GM12878 (cell line): Measurements from ENCODE around the gene PCIF1. TPM values are rescaled to one million over a fixed set of nuclear protein-coding genes. Genes with fewer than 3 reads are reported as not detected.

Source experiments
- ATAC-seq: fragments of 200-7000 bp; cut with Tn5 transposase; 3 replicates; pipeline ENCODE4 v1.9.1; 2020; ENCODE audit warnings: mild to moderate bottlenecking, moderate library complexity
- BruUV-seq: library from RNA; stranded (reverse); fragments of 400-500 nt; replicated peaks from 2 replicates; lab custom pipeline; 2021; lab: Mats Ljungman, UMichigan
- CTCF ChIA-PET: fragments of 300-600 bp; sonication (Branson Sonifier 250); formaldehyde crosslinking; extraction: SDS; loops from one replicate; lab custom pipeline; 2021; ENCODE audit warnings: inconsistent platforms; lab: Yijun Ruan, JAX
- POLR2A ChIA-PET: fragments of 350-600 bp; formaldehyde crosslinking; extraction: SDS; loops from one replicate; lab custom pipeline; 2021; ENCODE audit warnings: inconsistent platforms; lab: Charles Lee
- RAD21 ChIA-PET: fragments of 300-600 bp; sonication (Branson Sonifier 250); formaldehyde crosslinking; loops from one replicate; lab custom pipeline; 2023; ENCODE audit warnings: antibody characterized with exemption; ENCODE audit not compliant: unreplicated experiment; lab: Charles Lee
- SMC1A ChIA-PET: fragments of 300-600 bp; sonication (Branson Sonifier 250); formaldehyde crosslinking; loops from one replicate; lab custom pipeline; 2023; ENCODE audit not compliant: unreplicated experiment, uncharacterized antibody; lab: Charles Lee
- DNase-seq: peaks from one replicate; pipeline ENCODE4 v3.0.0-alpha.2; 2011; ENCODE audit warnings: low read depth, low spot score
- FAIRE-seq: peaks from 3 replicates; lab custom pipeline; 2011; peaks lifted over from hg19 to GRCh38; lab: Jason Lieb, UNC
- H2AFZ ChIP-seq: 2 replicates; pipeline ENCODE4 v1.6.0; 2011; ENCODE audit warnings: low read depth, low read length, control low read depth; ENCODE audit not compliant: control insufficient read depth
- H3K27ac ChIP-seq: 2 replicates; pipeline ENCODE4 v1.5.1; 2011; ENCODE audit warnings: control low read depth; ENCODE audit not compliant: control insufficient read depth, insufficient read depth
- H3K27me3 ChIP-seq, 2 experiments: replicated peaks in 1 of 2; 2 replicates each; pipeline versions ENCODE4 v1.6.0 to v1.6.1; 2011; ENCODE audit warnings: low read length in 1 of 2; ENCODE audit not compliant: control insufficient read depth in 2 of 2, insufficient read depth in 2 of 2
- H3K36me3 ChIP-seq, 2 experiments: 2 replicates each; pipeline ENCODE4 v1.5.1; 2011; ENCODE audit warnings: low read length in 1 of 2; ENCODE audit not compliant: control insufficient read depth in 2 of 2, insufficient read depth in 2 of 2
- H3K4me1 ChIP-seq: 2 replicates; pipeline ENCODE4 v1.6.1; 2011; ENCODE audit warnings: mild to moderate bottlenecking, low read length, moderate library complexity, mixed read lengths; ENCODE audit not compliant: control insufficient read depth, insufficient read depth
- H3K4me2 ChIP-seq: 2 replicates; pipeline ENCODE4 v1.6.0; 2011; ENCODE audit warnings: control low read depth; ENCODE audit not compliant: control insufficient read depth, insufficient read depth
- H3K4me3 ChIP-seq: fragments of 200-600 bp; sonication (generic); 2 replicates; pipeline ENCODE4 v1.5.1; 2016
- H3K79me2 ChIP-seq: 2 replicates; pipeline ENCODE4 v1.6.0; 2011; ENCODE audit warnings: low read length; ENCODE audit not compliant: control insufficient read depth, insufficient read depth
- H3K9ac ChIP-seq: 2 replicates; pipeline ENCODE4 v1.8.0; 2011; ENCODE audit warnings: low read length, control low read depth, mixed read lengths; ENCODE audit not compliant: control insufficient read depth, insufficient read depth
- H3K9me3 ChIP-seq: replicated peaks from 3 replicates; pipeline ENCODE4 v1.5.1; 2011; ENCODE audit warnings: mild to moderate bottlenecking, low read length; ENCODE audit not compliant: control insufficient read depth, insufficient read depth
- H4K20me1 ChIP-seq: 2 replicates; pipeline ENCODE4 v1.6.0; 2011; ENCODE audit not compliant: control insufficient read depth, insufficient read depth
- CEBPB ChIP-seq, 2 experiments: fragments of 150-350 bp in 1 of 2; IDR thresholded peaks; 2 replicates each; pipeline ENCODE4 v1.6.1; 2012 to 2014; ENCODE audit warnings: low read depth in 2 of 2, low read length in 2 of 2, borderline replicate concordance in 1 of 2, inconsistent platforms in 1 of 2
- CTCF ChIP-seq, 3 experiments: IDR thresholded peaks in 2 of 3; conservative IDR thresholded peaks in 1 of 3; 2 replicates each; pipeline ENCODE4 v1.5.1; 2011; ENCODE audit warnings: low read depth in 3 of 3, low read length in 3 of 3, mild to moderate bottlenecking in 3 of 3, control low read depth in 2 of 3, moderate library complexity in 2 of 3, inconsistent platforms in 1 of 3, mixed read lengths in 1 of 3; ENCODE audit not compliant: control insufficient read depth in 2 of 3, insufficient read depth in 1 of 3; ENCODE audit errors: extremely low read depth in 1 of 3
- E2F4 ChIP-seq: IDR thresholded peaks from 2 replicates; pipeline ENCODE4 v1.6.1; 2012; ENCODE audit warnings: low read depth, low read length, improper control_type of control experiment
- ELK1 ChIP-seq: IDR thresholded peaks from 2 replicates; pipeline ENCODE4 v1.6.1; 2012; ENCODE audit warnings: low read depth, low read length, improper control_type of control experiment
- ETV6 ChIP-seq, 2 experiments: fragments of 450-650 bp in 1 of 2; IDR thresholded peaks in 1 of 2; conservative IDR thresholded peaks in 1 of 2; 2 replicates each; pipeline ENCODE4 v1.6.1; 2014; ENCODE audit warnings: antibody characterized with exemption in 1 of 2, borderline replicate concordance in 1 of 2, low read depth in 1 of 2, mild to moderate bottlenecking in 1 of 2, moderate library complexity in 1 of 2
- EZH2 ChIP-seq: IDR thresholded peaks from 2 replicates; pipeline ENCODE4 v1.6.1; 2012; ENCODE audit warnings: low read depth, mild to moderate bottlenecking, control low read depth, inconsistent platforms, low read length, borderline replicate concordance; ENCODE audit not compliant: control insufficient read depth
- GATAD2B ChIP-seq: fragments of 450-650 bp; conservative IDR thresholded peaks from 2 replicates; pipeline ENCODE4 v1.6.1; 2017; ENCODE audit warnings: low read depth, mild to moderate bottlenecking, moderate library complexity
- HDAC6 ChIP-seq: fragments of 200-600 bp; sonication (generic); IDR thresholded peaks from one replicate; pipeline ENCODE4 v1.8.0; 2017; ENCODE audit warnings: antibody characterized with exemption; ENCODE audit not compliant: unreplicated experiment
- NFYB ChIP-seq: IDR thresholded peaks from 2 replicates; pipeline ENCODE4 v1.6.1; 2011; ENCODE audit warnings: low read depth, mild to moderate bottlenecking, low read length, improper control_type of control experiment, moderate library complexity; ENCODE audit not compliant: insufficient read depth
- NKRF ChIP-seq: fragments of 450-650 bp; conservative IDR thresholded peaks from 2 replicates; pipeline ENCODE4 v1.6.1; 2017; ENCODE audit warnings: mild to moderate bottlenecking, moderate library complexity
- PML ChIP-seq: IDR thresholded peaks from 2 replicates; pipeline ENCODE4 v1.6.1; 2012; ENCODE audit warnings: low read length, inconsistent platforms
- SIN3A ChIP-seq: IDR thresholded peaks from 2 replicates; pipeline ENCODE4 v1.6.1; 2012; ENCODE audit warnings: low read depth, low read length, improper control_type of control experiment
- SPI1 ChIP-seq: IDR thresholded peaks from 2 replicates; pipeline ENCODE4 v1.6.1; 2011; ENCODE audit warnings: low read depth, mild to moderate bottlenecking, low read length, moderate library complexity, borderline replicate concordance; ENCODE audit not compliant: insufficient read depth
- SREBF1 ChIP-seq: IDR thresholded peaks from 2 replicates; pipeline ENCODE4 v1.6.1; 2012; ENCODE audit warnings: mild to moderate bottlenecking, low read length
- TARDBP ChIP-seq: IDR thresholded peaks from 2 replicates; pipeline ENCODE4 v1.6.1; 2016; ENCODE audit warnings: borderline replicate concordance
- USF1 ChIP-seq: IDR thresholded peaks from 2 replicates; pipeline ENCODE4 v1.6.1; 2011; ENCODE audit warnings: borderline replicate concordance, low read depth, mild to moderate bottlenecking, moderate library complexity, mixed read lengths, low read length; ENCODE audit not compliant: insufficient read depth; ENCODE audit errors: extremely low read length
- WGBS: methylation state at CpG from one replicate; pipeline ENCODE4 v1.1.6; 2016; ENCODE audit warnings: low lambda C conversion rate; ENCODE audit not compliant: insufficient replicate concordance, insufficient coverage; ENCODE audit errors: missing lambda C conversion rate; 5-methylcytosine and 5-hydroxymethylcytosine counted together
- in situ Hi-C: fragments of 300-500 bp; cut with MboI; formaldehyde crosslinking; loops from 9 replicates; pipeline ENCODE4 v1.14.3; 2018; ENCODE audit warnings: mixed read lengths
- intact Hi-C: fragments of 100-400 bp; cut with micrococcal nuclease; formaldehyde crosslinking; loops from one replicate; pipeline ENCODE4 v1.14.2; 2022; ENCODE audit not compliant: unreplicated experiment
- polyA plus RNA-seq, 11 experiments: library from polyadenylated mRNA; depleted of rRNA in 4 of 11; unstranded in 6 of 11; stranded (reverse) in 5 of 11; fragments of >200 nt; fragmentation: Nextera tagmentation in 4 of 11; fragmentation: Illumina TruSeq in 1 of 11; extraction: Ambion mirVana in 4 of 11; extraction: Trizol in 1 of 11; gene quantifications; 1 replicate in 1 of 11; 2 replicates in 10 of 11; pipeline versions ENCODE4 v1.2.1 to v1.2.3, GENCODE V29; 2011 to 2016; ENCODE audit warnings: inconsistent platforms in 2 of 11, missing spikeins in 2 of 11, low read depth in 1 of 11
- total RNA-seq, 4 experiments: library from RNA; depleted of rRNA in 3 of 4; stranded (reverse); fragments of >200 nt in 3 of 4; fragmentation: Illumina TruSeq in 1 of 4; extraction: Trizol in 1 of 4; gene quantifications; 2 replicates each; pipeline versions ENCODE4 v1.2.1 to v1.2.3, GENCODE V29; 2013 to 2021

PCIF1 gene
- total and polyA plus RNA-seq, 10 of the 15 experiments (the other 5 are each of a cell fraction or from before 2014, with no cell fraction given), result 8.4 to 32.9 (median 17.6) TPM

DNA sequence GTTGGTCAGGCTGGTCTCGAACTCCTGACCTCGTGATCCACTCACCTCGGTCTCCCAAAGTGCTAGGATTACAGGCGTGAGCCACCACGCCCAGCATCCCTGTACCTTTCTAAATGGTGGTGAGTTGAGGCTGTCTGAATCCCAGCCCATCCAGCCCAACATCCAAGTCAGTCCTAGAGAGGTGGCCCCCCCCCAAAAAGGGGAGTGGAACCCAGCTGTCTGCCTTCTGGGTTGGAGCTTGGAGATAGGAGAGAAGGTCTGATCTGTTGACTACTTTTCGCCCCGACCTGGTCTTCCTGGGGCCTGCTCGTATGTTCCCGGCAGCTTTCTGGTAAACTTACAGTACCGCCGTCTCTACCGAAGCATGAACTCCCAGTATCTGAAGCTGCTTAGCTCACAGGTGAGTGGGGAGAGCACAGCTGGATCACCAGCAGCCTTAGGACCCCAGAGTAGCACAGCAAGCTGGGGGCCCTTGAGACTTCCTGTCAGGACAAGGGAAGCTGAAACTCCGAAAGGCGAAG lies 37.8 kb upstream of the PCIF1 start:
- ChIA-PET POLR2A (interaction anchor here (1.1 kb wide), 1 partner anchor 13 kb away, joined by 3 read pairs; no protein-coding TSS in a partner anchor), SMC1A (no interaction called here), CTCF (interaction anchor here (0.6 kb wide), 1 partner anchor 36 kb away, joined by 3 read pairs; no protein-coding TSS in a partner anchor), RAD21 (no interaction called here)
- BruUV-seq, result no TSS peak
- Histone ChIP-seq H4K20me1 (no peaks in the 10 kb centered on the region), H3K4me2 (no peak overlapping the region), H3K36me3 (peaks cover 0 to 4% of the 10 kb centered on the region in 2 experiments; a peak in 2 of 4 replicates), H3K27ac (no peak overlapping the region), H3K79me2 (no peaks in the 10 kb centered on the region), H3K9me3 (no peaks in the 10 kb centered on the region), H3K4me3 (no peak overlapping the region), H3K27me3 (no peaks in the 10 kb centered on the region), H3K4me1 (peaks cover 15% of the 10 kb centered on the region), H3K9ac (no peak overlapping the region), H2AFZ (no peak overlapping the region)
- intact Hi-C loops, result no loop called here
- FAIRE-seq, result no peak
- in situ Hi-C loops, result no loop called here
- no peak for ATAC-seq
- TF ChIP-seq SPI1 (no peak), ELK1 (no peak), SIN3A (no peak), E2F4 (no peak), NFYB (no peak), USF1 (no peak), PML (no peak), CEBPB (IDR thresholded peaks at IDR 0.05; ENCODE audit: borderline replicate concordance in 1 of 2, low read depth in 2 of 2, low read length in 2 of 2) (no peak), CTCF (IDR thresholded peaks at IDR 0.05 in 2 of 3, conservative IDR thresholded peaks at IDR 0.05 in 1 of 3; ENCODE audit: control insufficient read depth in 2 of 3, extremely low read depth in 1 of 3, insufficient read depth in 1 of 3, low read depth in 3 of 3, low read length in 3 of 3) (no peak), GATAD2B (no peak), ETV6 (conservative IDR thresholded peaks at IDR 0.05 in 1 of 2, IDR thresholded peaks at IDR 0.05 in 1 of 2; ENCODE audit: borderline replicate concordance in 1 of 2, low read depth in 1 of 2) (no peak), EZH2 (no peak), TARDBP (no peak), HDAC6 (no peak), SREBF1 (no peak), NKRF (no peak)
- WGBS, result 87% methylated on average over 12 of the region's 14 CpGs
- DNase-seq, result no peak
